ENCODE data around the gene EAF2.

EAF2 gene

DNA sequence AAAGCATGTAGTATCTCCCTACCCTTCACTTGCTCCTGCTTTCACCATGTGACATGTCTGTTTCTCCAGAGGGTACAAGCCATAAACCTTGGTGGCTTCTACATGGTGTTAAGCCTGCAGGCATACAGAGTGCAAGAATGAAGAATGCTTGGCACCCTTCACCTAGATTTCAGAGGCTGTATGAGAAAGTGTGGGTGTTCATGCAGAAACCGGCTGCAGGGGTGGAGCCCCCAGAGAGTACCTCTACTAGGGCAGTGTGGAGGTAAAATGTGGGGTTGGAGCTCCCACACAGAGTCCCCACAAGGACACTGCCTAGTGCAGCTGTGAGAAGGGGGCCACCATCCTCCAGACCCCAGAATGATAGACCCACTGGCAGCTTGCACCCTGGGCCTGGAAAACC lies 91.4 kb downstream of the EAF2 start:
- no peak for DNase-seq
- intact Hi-C loops (cut with DNase I), result no loop called here
